Nephron progenitor cell (in vitro differentiated cells): ENCODE results near the gene IGLL5.

Experiments used
- DNase-seq: peaks from one replicate; pipeline ENCODE4 v3.0.0; 2021
- H3K27ac Mint-ChIP-seq: 2 replicates; pipeline ENCODE4 v1.8.0; 2021; ENCODE audit warnings: mild to moderate bottlenecking, moderate library complexity, mixed read lengths
- H3K27me3 Mint-ChIP-seq: 2 replicates; pipeline ENCODE4 v1.8.0; 2021; ENCODE audit warnings: mild to moderate bottlenecking, low read depth, mixed read lengths; ENCODE audit not compliant: poor library complexity
- H3K36me3 Mint-ChIP-seq: 2 replicates; pipeline ENCODE4 v1.8.0; 2021; ENCODE audit warnings: low read depth, mixed read lengths
- H3K4me1 Mint-ChIP-seq: 2 replicates; pipeline ENCODE4 v1.8.0; 2021; ENCODE audit warnings: mixed read lengths
- H3K4me3 Mint-ChIP-seq: 2 replicates; pipeline ENCODE4 v1.8.0; 2021; ENCODE audit warnings: mild to moderate bottlenecking, moderate library complexity, mixed read lengths
- H3K9me3 Mint-ChIP-seq: 2 replicates; pipeline ENCODE4 v1.8.0; 2021; ENCODE audit warnings: mild to moderate bottlenecking, moderate library complexity, mixed read lengths
- CTCF ChIP-seq: fragments of 200-600 bp; sonication (generic); IDR thresholded peaks from 2 replicates; pipeline ENCODE4 v1.5.0; 2021; ENCODE audit warnings: antibody characterized with exemption

The IGLL5 gene

GRCh38 chr22:22930571-22931556, 43.2 kb downstream of the IGLL5 start:
- no peaks in the 10 kb centered on the region for H3K36me3 Mint-ChIP-seq
- no peaks in the 10 kb centered on the region for H3K9me3 Mint-ChIP-seq
- DNase-seq = no peak
- no peak overlapping the region for H3K4me3 Mint-ChIP-seq
- peaks cover 11% of the 10 kb centered on the region for H3K27me3 Mint-ChIP-seq
- peak overlapping the region; percentile 77 for H3K27ac Mint-ChIP-seq
- peaks cover 32% of the 10 kb centered on the region for H3K4me1 Mint-ChIP-seq
- TF ChIP-seq CTCF = no peak

- TF ChIP-seq CTCF = no peak
- no peak for DNase-seq
- H3K4me3 Mint-ChIP-seq = no peak overlapping the region
- H3K27me3 Mint-ChIP-seq = peaks cover 11% of the 10 kb centered on the region
- no peak overlapping the region for H3K27ac Mint-ChIP-seq
- no peaks in the 10 kb centered on the region for H3K9me3 Mint-ChIP-seq
- H3K4me1 Mint-ChIP-seq = peaks cover 24% of the 10 kb centered on the region
- no peaks in the 10 kb centered on the region for H3K36me3 Mint-ChIP-seq
These were observed 44.1 kb downstream of the IGLL5 start for GRCh38 chr22:22931557-22932270.

GRCh38 chr22:22932512-22932941, 44.9 kb downstream of the IGLL5 start:
- H3K36me3 Mint-ChIP-seq = no peaks in the 10 kb centered on the region
- peaks cover 19% of the 10 kb centered on the region for H3K4me1 Mint-ChIP-seq
- no peak overlapping the region for H3K4me3 Mint-ChIP-seq
- no peak overlapping the region for H3K27ac Mint-ChIP-seq
- TF ChIP-seq CTCF = no peak
- H3K27me3 Mint-ChIP-seq = peaks cover 15% of the 10 kb centered on the region
- H3K9me3 Mint-ChIP-seq = no peaks in the 10 kb centered on the region
- no peak for DNase-seq

GRCh38 chr22:22933100-22933806, 45.6 kb downstream of the IGLL5 start:
- no peaks in the 10 kb centered on the region for H3K9me3 Mint-ChIP-seq
- H3K36me3 Mint-ChIP-seq = no peaks in the 10 kb centered on the region
- H3K4me3 Mint-ChIP-seq = no peak overlapping the region
- no peak for TF ChIP-seq CTCF
- DNase-seq = no peak
- H3K27me3 Mint-ChIP-seq = peaks cover 20% of the 10 kb centered on the region
- peaks cover 16% of the 10 kb centered on the region for H3K4me1 Mint-ChIP-seq
- H3K27ac Mint-ChIP-seq = no peak overlapping the region

GRCh38 chr22:22933807-22934542, 46.4 kb downstream of the IGLL5 start:
- H3K4me1 Mint-ChIP-seq = peaks cover 10% of the 10 kb centered on the region
- H3K9me3 Mint-ChIP-seq = no peaks in the 10 kb centered on the region
- DNase-seq = no peak
- H3K36me3 Mint-ChIP-seq = no peaks in the 10 kb centered on the region
- H3K27ac Mint-ChIP-seq = no peak overlapping the region
- H3K27me3 Mint-ChIP-seq = peaks cover 21% of the 10 kb centered on the region
- H3K4me3 Mint-ChIP-seq = no peak overlapping the region
- TF ChIP-seq CTCF = no peak
